ENCODE data around the gene CXCR3. TPM values are rescaled to one million over a fixed set of nuclear protein-coding genes. Genes with fewer than 3 reads are reported as not detected.
"Not testable (repeated sequence)": the region's sequence is repeated elsewhere in the genome, so short reads cannot be mapped to it uniquely, and the experiment has no call there.

CXCR3 gene
- total and polyA plus RNA-seq, 12 donors = 0.20 to 1.6 (median 0.39) TPM; not detected in 4

- H3K36me3 ChIP-seq (replicated peaks in 1 of 2) = peaks cover 0 to 56% of the 10 kb centered on the region in 2 donors
- intact Hi-C loops (cut with DNase I) = no loop called here
- no peak overlapping the region for H3K27ac ChIP-seq
- no peak overlapping the region for H3K4me3 ChIP-seq
- no peaks in the 10 kb centered on the region for H3K4me1 ChIP-seq (replicated peaks in 1 of 2)
- TF ChIP-seq POLR2A (IDR thresholded peaks at IDR 0.05) (no peak), CTCF (IDR thresholded peaks at IDR 0.05) (no peak)
- no peaks in the 10 kb centered on the region for H3K27me3 ChIP-seq
- no peaks in the 10 kb centered on the region for H3K9me3 ChIP-seq (replicated peaks in 1 of 3)
- no peak for DNase-seq
- WGBS, 4 donors = 63 to 100% (median 76%) methylated on average over 2 of the region's 2 CpGs
These were observed 44.7 kb downstream of the CXCR3 start for GRCh38 chrX:71573590-71573989.

GRCh38 chrX:71571390-71571789 lies 46.9 kb downstream of the CXCR3 start:
- peaks cover 0 to 73% of the 10 kb centered on the region in 2 donors for H3K36me3 ChIP-seq (replicated peaks in 1 of 2)
- H3K27ac ChIP-seq; DNase-seq; intact Hi-C loops (cut with DNase I); H3K9me3 ChIP-seq (replicated peaks in 1 of 3); H3K4me3 ChIP-seq; H3K4me1 ChIP-seq (replicated peaks in 1 of 2); H3K27me3 ChIP-seq: not testable (repeated sequence)
- 89 to 94% (median 91%) methylated on average over 5 to 8 of the region's 8 CpGs for WGBS, 4 donors

Other genes with a start within 250 kb of the CXCR3 start
- gene OGT, start 85.4 kb downstream of the CXCR3 start, total RNA-seq = 100 to 1,000 TPM in 6 of 9 donors, 10 to 100 TPM in 3; 38.0 to 164 (median 104) TPM
- gene OGT, start 85.4 kb downstream of the CXCR3 start, polyA plus RNA-seq = 100 to 1,000 TPM in 1 of 3 donors, 10 to 100 TPM in 2; 38.6 to 127 (median 77.0) TPM
- gene GCNA, start 40.1 kb downstream of the CXCR3 start, total RNA-seq = 1 to 10 TPM in 7 of 9 donors, under 1 TPM in 2; 0.18 to 6.6 (median 1.8) TPM
- 10 to 100 TPM in 1 of 3 donors, 1 to 10 TPM in 2; 1.9 to 23.3 (median 2.6) TPM for gene GCNA, start 40.1 kb downstream of the CXCR3 start, polyA plus RNA-seq
- gene CXorf49, start 99.8 kb upstream of the CXCR3 start, total RNA-seq = not detected
- not detected for gene CXorf49, start 99.8 kb upstream of the CXCR3 start, polyA plus RNA-seq
- gene CXorf49B, start 144.8 kb upstream of the CXCR3 start, total RNA-seq = not detected
- not detected for gene CXorf49B, start 144.8 kb upstream of the CXCR3 start, polyA plus RNA-seq

Data from adrenal gland (tissue), 12 donors.